Muscle of leg (tissue), 11 donors: ENCODE data around the gene ARHGAP22. TPM values are rescaled to one million over a fixed set of nuclear protein-coding genes. Genes with fewer than 3 reads are reported as not detected.

Experiments used
- DNase-seq: peaks from one replicate; pipeline ENCODE4 v3.0.0; 2013
- H3K27ac ChIP-seq: one replicate; pipeline ENCODE4 v1.5.1; 2013; ENCODE audit warnings: mild to moderate bottlenecking, low read length, control low read depth
- H3K27me3 ChIP-seq: one replicate; pipeline ENCODE4 v1.6.1; 2013; ENCODE audit warnings: low read length; ENCODE audit not compliant: control insufficient read depth, insufficient read depth
- H3K36me3 ChIP-seq: one replicate; pipeline ENCODE4 v1.6.1; 2013; ENCODE audit warnings: low read length; ENCODE audit not compliant: control insufficient read depth, insufficient read depth
- H3K4me1 ChIP-seq: one replicate; pipeline ENCODE4 v1.6.1; 2013; ENCODE audit warnings: low read length; ENCODE audit not compliant: control insufficient read depth, insufficient read depth
- H3K4me3 ChIP-seq: one replicate; pipeline ENCODE4 v1.5.1; 2013; ENCODE audit warnings: low read length, control low read depth
- H3K9me3 ChIP-seq: replicated peaks from 2 replicates; pipeline ENCODE4 v1.6.1; 2013; ENCODE audit warnings: low read depth, low read length; ENCODE audit not compliant: control insufficient read depth
- WGBS: methylation state at CpG from one replicate; pipeline ENCODE4 v1.1.5; 2013; ENCODE audit warnings: missing lambda C conversion rate; ENCODE audit not compliant: insufficient coverage; 5-methylcytosine and 5-hydroxymethylcytosine counted together
- polyA plus RNA-seq, 8 donors: library from polyadenylated mRNA; unstranded; fragments of 120-200 nt; gene quantifications; one replicate each; pipeline versions ENCODE4 v1.2.1 to v1.2.3, GENCODE V29; 2013; ENCODE audit warnings: inconsistent platforms in 1 of 8, low replicate concordance in 1 of 8; ENCODE audit not compliant: insufficient read length in 8 of 8, insufficient read depth in 1 of 8
- total RNA-seq: library from RNA; stranded (reverse); fragments of 120-200 nt; gene quantifications from one replicate; pipeline ENCODE4 v1.2.4, GENCODE V29; 2013

Gene ARHGAP22
- total and polyA plus RNA-seq, 9 donors = 0.72 to 3.0 (median 1.2) TPM

GRCh38 chr10:48572414-48572813 is 32.5 kb downstream of the ARHGAP22 start:
- Histone ChIP-seq H3K4me3 (no peak overlapping the region), H3K27ac (no peak overlapping the region), H3K36me3 (no peaks in the 10 kb centered on the region), H3K9me3 (no peaks in the 10 kb centered on the region), H3K27me3 (peaks cover 3% of the 10 kb centered on the region), H3K4me1 (no peaks in the 10 kb centered on the region)
- no peak for DNase-seq
- no CpG with 5 or more reads among the region's 2 CpGs for WGBS

- peaks cover 3% of the 10 kb centered on the region for H3K27me3 ChIP-seq
- no peak overlapping the region for H3K27ac ChIP-seq
- no peaks in the 10 kb centered on the region for H3K36me3 ChIP-seq
- WGBS = 87% methylated on average over 5 of the region's 8 CpGs
- DNase-seq = no peak
- H3K4me1 ChIP-seq = no peaks in the 10 kb centered on the region
- H3K4me3 ChIP-seq = no peak overlapping the region
- H3K9me3 ChIP-seq = no peaks in the 10 kb centered on the region
Measured at GRCh38 chr10:48568546-48568945, 36.3 kb downstream of the ARHGAP22 start.

- peaks cover 3% of the 10 kb centered on the region for H3K27me3 ChIP-seq
- 64% methylated on average over 4 of the region's 4 CpGs for WGBS
- H3K27ac ChIP-seq = no peak overlapping the region
- H3K9me3 ChIP-seq = no peaks in the 10 kb centered on the region
- no peaks in the 10 kb centered on the region for H3K36me3 ChIP-seq
- DNase-seq = no peak
- H3K4me1 ChIP-seq = no peaks in the 10 kb centered on the region
- no peak overlapping the region for H3K4me3 ChIP-seq
Measured at GRCh38 chr10:48568131-48568530, 36.7 kb downstream of the ARHGAP22 start.

- Histone ChIP-seq H3K27ac (no peak overlapping the region), H3K27me3 (peaks cover 3% of the 10 kb centered on the region), H3K4me3 (no peak overlapping the region), H3K9me3 (no peaks in the 10 kb centered on the region), H3K36me3 (no peaks in the 10 kb centered on the region), H3K4me1 (no peaks in the 10 kb centered on the region)
- WGBS = 91% methylated on average over 2 of the region's 3 CpGs
- no peak for DNase-seq
Measured at GRCh38 chr10:48567346-48567745, 37.5 kb downstream of the ARHGAP22 start.

- peaks cover 3% of the 10 kb centered on the region for H3K27me3 ChIP-seq
- no peaks in the 10 kb centered on the region for H3K9me3 ChIP-seq
- DNase-seq = no peak
- H3K4me1 ChIP-seq = no peaks in the 10 kb centered on the region
- no peaks in the 10 kb centered on the region for H3K36me3 ChIP-seq
- WGBS = 47% methylated on average over 6 of the region's 9 CpGs
- H3K4me3 ChIP-seq = no peak overlapping the region
- H3K27ac ChIP-seq = no peak overlapping the region
Measured at GRCh38 chr10:48564466-48565160, 40.3 kb downstream of the ARHGAP22 start.

GRCh38 chr10:48557511-48558123 is 47.3 kb downstream of the ARHGAP22 start:
- no peaks in the 10 kb centered on the region for H3K27me3 ChIP-seq
- 76% methylated on average over 4 of the region's 5 CpGs for WGBS
- no peak for DNase-seq
- no peak overlapping the region for H3K4me3 ChIP-seq
- H3K27ac ChIP-seq = no peak overlapping the region
- peaks cover 3% of the 10 kb centered on the region for H3K4me1 ChIP-seq
- no peaks in the 10 kb centered on the region for H3K36me3 ChIP-seq
- no peaks in the 10 kb centered on the region for H3K9me3 ChIP-seq

- no peak for DNase-seq
- Histone ChIP-seq H3K27ac (no peak overlapping the region), H3K4me1 (peaks cover 8% of the 10 kb centered on the region), H3K27me3 (no peaks in the 10 kb centered on the region), H3K36me3 (no peaks in the 10 kb centered on the region), H3K4me3 (no peak overlapping the region), H3K9me3 (no peaks in the 10 kb centered on the region)
- WGBS = 70% methylated on average over 4 of the region's 6 CpGs
Measured at GRCh38 chr10:48556713-48557112, 48.2 kb downstream of the ARHGAP22 start.

GRCh38 chr10:48556065-48556464 is 48.8 kb downstream of the ARHGAP22 start:
- no peaks in the 10 kb centered on the region for H3K9me3 ChIP-seq
- H3K4me1 ChIP-seq = peaks cover 12% of the 10 kb centered on the region
- H3K4me3 ChIP-seq = no peak overlapping the region
- no peak for DNase-seq
- WGBS = 100% methylated on average over 2 of the region's 5 CpGs
- no peak overlapping the region for H3K27ac ChIP-seq
- H3K27me3 ChIP-seq = peaks cover under 1% of the 10 kb centered on the region
- no peaks in the 10 kb centered on the region for H3K36me3 ChIP-seq

GRCh38 chr10:48555310-48556042 is 49.4 kb downstream of the ARHGAP22 start:
- no peak for DNase-seq
- Histone ChIP-seq H3K9me3 (no peaks in the 10 kb centered on the region), H3K4me1 (peaks cover 12% of the 10 kb centered on the region), H3K27me3 (peaks cover 2% of the 10 kb centered on the region), H3K27ac (no peak overlapping the region), H3K36me3 (no peaks in the 10 kb centered on the region), H3K4me3 (no peak overlapping the region)
- WGBS = 75% methylated on average over 7 of the region's 9 CpGs

- H3K4me3 ChIP-seq = no peak overlapping the region
- H3K27me3 ChIP-seq = peaks cover 2% of the 10 kb centered on the region
- no peaks in the 10 kb centered on the region for H3K9me3 ChIP-seq
- no peaks in the 10 kb centered on the region for H3K36me3 ChIP-seq
- H3K4me1 ChIP-seq = peaks cover 12% of the 10 kb centered on the region
- DNase-seq = peak; percentile 71
- WGBS = no CpG with 5 or more reads among the region's 3 CpGs
- no peak overlapping the region for H3K27ac ChIP-seq
Measured at GRCh38 chr10:48554656-48555055, 50.2 kb downstream of the ARHGAP22 start.
